NAMALWA (cell line): ENCODE measurements around the gene HNF4A.

Experiments used
- DNase-seq: peaks from one replicate; pipeline ENCODE4 v3.0.0-alpha.2; 2015; ENCODE audit warnings: low spot score

HNF4A gene

DNA sequence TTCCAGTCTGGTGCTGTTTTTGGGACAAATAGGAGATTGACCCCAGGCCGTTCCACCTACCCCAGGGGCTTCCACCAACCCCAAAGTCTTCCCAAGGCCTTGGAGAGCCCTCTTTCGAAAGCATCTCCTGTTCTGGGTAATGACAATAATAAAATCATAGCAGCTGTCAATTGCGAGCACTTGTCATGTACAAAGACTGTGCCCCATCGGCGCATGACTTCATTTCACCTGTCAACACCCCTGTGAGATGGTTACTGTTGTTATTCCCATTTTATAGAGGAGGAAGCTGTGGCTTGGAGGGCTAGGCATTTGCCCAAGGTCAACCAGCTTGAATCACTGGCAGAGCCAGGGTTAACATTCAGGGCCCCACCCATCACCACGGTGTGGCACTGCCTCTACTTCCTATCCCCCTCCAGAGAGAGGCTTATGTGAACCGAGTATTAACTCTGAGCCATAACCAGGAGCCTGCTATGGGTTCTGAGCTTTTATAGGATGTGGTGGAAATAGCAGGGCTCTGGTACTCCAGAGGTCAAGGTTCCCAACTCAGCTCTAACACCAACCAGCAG is 51.2 kb downstream of the HNF4A start:
- DNase-seq = no peak

DNA sequence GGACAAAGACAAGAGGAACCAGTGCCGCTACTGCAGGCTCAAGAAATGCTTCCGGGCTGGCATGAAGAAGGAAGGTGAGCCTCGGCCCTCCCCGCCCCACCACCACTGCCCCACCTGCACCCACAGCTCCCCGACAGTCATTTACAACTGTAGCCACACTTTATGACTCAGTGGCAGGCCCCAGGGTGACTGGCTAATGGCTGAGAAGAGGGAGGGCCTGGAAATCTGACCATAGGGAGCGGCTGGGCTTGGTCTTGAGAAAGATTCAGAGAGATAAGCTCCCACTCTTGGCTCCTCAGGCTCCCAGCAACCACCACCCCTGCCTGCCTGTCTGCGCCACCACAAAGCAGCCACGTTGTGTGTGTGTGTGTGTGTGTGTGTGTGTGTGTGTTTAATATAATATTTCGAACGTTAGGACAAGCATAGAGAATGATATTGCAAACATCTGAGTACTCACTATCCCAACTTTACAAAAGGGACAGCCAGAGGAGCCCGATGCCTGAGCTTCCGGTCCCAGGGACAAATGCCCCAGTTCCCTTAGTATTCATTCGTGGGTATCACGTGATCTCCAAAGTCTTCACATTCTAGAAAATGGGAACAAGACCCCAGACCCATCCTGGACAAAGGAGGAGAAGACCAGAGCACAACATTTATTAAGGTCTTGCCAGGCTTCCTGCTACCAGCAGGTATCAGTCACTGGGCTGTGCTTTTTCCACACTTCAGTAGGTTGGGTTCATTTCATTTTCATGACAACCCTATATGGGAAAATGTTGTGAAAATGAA is 52.1 kb downstream of the HNF4A start:
- DNase-seq = no peak

DNA sequence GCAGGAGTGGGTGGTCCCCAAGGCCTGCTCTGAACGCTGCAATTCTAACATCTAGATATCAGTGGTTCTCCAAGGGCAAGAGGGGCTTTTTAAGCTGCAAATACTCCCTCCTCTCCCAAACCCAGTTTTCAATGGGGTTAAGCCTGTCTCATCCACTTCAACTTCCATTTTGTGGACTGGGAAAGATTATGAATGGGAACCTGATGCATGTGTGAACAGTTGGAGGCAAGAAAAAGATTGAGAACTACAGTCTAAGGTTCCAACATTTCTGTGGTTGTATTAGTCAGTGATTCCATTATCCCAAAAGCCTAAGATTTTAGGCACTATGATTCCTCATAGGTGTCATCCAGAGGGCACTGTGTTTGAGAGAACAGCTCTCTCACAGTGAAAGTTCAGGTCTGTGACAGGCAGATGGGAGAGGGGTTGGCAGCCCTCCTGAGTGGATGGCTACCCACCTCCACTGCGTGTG is 53.7 kb downstream of the HNF4A start:
- DNase-seq = no peak

DNA sequence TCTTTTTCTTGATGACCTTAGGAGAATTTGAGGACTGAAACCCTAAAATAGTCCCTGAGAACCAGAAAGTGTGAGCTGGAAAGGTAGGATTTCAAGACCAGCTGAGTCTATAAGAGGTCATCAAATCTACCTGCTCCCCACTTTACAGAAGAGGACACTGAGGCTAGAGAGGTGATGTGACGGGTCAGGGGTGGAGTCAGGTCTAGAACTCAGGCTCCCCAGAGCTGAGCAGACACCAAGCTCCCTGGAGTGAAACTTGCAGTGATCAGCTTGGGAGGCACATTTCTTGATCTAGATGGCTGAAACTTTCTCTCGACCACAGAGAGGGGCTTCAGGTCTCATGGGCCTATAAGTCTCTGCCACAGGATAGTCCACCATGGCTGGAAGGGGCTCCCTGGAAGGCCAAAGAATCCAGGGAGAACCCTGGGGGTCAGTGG is 55.1 kb downstream of the HNF4A start:
- DNase-seq = no peak

DNA sequence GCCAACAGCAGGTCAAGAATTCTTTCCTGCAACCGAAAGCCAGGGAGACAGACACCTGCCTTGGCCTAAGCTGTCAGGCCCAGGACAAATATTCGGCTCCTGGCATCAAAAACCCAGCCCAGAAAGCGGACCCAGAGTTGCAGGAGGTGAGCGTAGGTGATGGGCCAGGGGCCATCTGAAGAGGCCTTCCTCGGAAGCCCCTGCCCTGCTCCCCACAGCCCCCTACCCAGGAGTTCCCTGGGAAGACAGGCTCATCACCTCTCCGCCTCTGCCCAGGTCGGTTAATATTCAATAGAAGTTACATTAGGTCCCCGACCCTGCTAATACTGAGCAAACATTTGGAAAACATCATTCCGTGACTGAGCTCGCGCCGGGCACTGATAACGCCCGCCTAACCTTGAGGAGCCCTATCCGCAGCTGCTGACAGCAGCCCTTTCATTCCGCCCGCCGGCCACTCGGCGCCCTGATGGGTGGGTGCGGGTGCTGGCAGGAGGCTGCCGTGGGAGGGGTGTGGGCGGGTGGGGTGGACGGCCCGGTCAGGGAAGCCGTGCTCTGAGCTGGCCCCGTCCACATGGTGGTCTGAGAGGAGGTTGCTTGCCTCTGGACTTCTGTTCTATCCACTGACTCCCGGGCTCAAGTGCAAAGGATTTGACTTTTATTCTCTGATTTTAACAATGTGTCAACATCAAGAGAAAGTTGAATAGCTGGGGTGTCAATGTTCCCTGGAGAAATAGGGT is 55.7 kb downstream of the HNF4A start:
- no peak for DNase-seq

DNA sequence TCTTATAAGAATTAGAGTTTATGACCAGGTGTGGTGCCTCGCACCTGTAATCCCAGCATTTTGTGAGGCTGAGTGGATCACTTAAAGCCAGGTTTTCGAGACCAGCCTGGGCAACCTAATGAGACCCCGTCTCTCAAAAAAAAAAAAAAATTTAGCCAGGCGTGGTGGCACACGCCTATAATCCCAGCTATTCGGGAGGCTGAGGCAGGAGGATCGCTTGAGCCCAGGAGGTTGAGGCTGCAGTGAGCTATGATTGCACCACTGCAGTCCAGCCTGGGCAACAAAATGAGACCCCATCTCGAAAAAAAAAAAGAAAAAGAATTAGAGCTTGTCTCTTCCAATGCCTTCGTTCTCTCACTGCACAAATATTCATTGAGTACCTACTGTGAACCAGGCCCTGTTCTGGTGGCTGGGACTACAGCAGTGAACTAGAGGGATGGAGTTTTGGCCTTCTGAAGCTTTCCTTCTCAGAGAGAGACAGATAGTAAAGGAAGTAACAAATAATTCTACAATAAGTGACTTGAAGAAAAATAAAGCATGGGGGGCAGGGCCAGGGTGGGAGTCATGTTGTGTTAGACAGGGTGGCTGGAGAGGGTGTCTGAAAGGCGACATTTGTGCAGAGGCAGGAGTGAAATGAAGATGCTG is 56.4 kb downstream of the HNF4A start:
- no peak for DNase-seq

DNA sequence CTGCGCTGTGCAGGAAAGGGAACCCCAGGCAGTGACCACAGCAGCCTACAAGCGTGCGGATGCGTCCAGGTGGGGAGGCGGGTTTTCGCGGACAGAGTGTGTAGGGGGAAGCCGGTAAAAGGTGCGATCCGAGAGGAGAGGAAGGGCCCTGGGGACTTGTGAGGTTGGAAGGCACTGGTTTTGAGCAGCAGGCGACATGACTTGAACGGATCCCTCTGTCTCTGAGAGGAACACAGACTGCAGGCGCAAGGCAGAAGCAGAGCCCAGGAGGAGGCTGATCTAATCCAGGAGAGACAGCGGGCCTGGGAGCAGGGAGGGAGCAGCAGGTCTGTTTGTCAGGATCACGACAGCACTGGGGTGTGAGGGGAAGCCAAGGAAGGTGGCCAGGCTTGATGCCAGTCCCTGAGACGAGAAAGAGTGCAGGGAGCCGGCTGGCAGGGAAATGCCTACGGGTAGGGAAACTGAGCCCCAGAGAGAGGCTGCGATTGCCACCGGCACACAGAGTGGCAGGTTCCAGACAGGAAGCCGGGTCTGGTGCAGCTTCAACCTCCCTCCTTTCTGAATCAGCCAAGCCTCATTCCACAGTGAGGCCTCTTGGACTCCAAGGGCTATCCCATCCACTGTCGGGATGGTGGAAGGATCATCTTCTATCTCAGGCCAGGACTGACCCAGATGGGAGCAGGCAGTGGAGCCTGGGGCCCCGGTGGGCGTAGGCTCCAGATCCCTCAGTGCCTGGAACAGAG is 57.1 kb downstream of the HNF4A start:
- DNase-seq = no peak

DNA sequence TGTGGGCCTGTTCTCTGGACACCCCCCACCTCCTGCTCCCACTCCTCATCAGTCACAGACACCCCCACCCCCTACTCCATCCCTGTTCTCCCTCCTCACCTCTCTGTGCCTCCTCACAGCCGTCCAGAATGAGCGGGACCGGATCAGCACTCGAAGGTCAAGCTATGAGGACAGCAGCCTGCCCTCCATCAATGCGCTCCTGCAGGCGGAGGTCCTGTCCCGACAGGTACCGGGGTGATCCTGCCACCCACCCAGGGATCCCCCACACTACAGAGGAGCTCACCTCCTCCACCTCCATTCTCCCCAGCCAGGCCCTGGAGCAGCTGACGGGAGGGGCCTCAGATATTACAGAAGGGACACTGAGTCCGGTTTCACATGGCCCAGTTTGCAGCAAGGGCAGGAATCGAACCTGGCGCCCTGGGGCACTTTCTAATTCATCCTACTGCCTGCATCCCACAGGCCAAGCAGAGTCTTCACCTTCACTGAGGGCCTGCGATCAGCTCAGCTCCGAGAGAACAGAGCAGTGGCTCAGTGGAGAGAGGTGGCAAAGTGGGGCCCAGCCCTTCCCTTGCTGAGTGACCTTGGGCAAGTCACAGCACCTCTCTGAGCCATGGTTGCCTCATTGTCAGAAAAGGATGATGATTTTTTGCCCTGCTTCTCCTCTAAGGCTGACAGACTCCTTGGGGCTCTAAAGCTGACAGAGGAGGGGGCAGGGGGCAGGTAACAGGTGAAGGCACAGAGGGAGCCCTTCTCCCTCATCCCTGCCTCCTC is 58.3 kb downstream of the HNF4A start:
- DNase-seq = no peak

DNA sequence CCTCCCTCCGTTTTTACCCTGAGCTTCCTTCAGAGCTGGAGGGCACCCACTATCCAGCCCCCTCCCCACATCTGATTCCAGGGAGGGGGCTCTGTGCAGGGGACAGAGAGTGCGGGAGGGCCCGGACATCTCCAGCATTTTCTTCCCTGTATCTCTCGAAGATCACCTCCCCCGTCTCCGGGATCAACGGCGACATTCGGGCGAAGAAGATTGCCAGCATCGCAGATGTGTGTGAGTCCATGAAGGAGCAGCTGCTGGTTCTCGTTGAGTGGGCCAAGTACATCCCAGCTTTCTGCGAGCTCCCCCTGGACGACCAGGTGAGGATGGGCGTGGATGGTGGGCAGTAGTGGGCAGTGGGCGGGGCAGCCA is 58.8 kb downstream of the HNF4A start:
- no peak for DNase-seq

DNA sequence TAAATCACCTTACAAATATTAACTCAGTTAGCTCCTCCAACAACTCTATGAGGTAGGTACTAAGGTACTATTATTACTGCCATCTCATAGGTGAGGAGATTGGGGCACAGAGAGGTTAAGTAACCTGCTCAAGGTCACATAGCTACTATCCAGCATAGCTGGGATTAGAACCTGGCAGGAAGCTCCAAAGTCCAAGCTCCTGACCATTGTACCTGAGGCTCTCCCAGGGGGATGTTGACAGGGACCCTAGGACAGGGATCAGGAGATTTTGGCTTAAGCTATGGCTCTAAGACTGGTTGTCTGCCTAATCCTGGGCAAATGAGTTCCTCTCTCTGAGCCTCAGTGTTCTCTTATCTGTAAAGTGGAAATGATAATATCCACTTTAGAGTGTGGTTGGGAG is 59.3 kb downstream of the HNF4A start:
- no peak for DNase-seq

DNA sequence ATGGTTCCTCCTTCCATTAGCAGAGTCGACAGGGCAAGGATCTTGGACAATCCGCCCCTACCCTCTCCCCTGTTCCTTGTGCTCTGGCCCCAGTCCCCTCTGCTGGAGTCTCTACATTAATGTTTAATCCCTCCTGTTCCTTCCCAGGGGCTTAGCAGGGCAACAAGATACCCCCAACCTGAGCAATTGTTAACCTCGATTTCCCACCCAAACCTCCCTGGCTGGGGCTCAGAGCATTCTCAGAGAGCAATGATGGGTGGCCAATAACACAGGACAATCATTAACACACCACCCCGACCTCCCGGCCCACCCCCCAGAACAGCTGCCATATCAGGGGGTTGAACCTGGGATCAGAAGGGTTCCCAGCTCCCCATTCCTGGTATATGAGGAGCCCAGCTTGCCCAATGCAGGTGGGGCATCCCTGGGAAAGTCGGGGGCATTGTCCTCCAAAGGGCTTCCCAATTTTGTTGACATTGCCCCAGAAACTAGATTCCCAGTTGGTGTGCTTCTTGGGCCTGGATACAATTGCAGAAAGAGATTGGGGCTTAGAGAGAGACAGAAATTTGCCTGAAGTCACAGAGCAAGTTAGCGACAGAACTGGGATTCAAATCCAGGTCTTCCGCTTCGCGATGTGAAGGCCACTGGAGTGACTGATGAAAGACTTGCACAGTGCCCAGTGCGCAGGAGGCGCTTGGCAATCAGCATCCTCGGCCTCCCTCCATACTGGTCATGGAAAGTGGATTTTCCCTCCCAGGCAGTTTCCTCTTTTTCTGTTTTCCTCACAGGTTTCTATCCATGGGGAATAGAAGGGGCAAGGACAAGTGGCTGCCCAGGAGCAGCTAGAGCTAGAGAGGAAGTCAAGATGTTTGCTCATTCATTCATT is 60.6 kb downstream of the HNF4A start:
- DNase-seq = no peak

DNA sequence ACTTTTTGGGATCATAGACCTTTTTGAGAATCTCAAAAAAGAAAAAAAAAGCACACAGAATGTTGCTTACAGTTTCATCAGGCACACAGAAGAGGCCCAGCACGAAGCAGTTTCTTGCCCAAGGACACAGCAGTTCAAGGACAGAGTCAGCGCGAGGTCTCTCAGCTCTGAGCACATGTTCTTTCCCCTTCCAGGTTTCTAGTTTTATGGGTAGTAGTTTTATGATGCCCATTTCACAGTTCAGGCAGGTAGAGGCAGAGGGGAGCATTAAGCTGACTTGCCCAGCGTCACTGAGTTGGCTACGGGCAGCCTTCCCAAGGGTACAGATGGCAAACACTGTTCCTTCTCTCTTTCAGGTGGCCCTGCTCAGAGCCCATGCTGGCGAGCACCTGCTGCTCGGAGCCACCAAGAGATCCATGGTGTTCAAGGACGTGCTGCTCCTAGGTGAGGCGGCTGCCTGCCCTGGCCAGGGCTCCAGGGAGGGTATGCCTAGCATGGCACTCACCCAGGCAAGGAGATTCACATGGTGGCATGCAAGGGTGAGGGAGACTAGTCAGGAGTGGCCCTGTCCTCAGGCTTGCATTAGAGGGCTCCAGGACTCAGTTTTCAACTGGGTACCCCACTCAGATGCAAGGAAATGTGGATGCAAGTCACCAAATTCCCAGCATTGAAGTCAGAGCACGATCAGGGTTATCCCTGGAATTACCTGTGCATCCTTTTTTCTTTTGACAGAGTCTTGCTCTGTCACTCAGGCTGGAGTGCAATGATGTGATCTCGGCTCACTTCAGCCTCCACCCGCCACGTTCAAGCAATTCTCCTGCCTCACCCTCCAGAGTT is 62.8 kb downstream of the HNF4A start:
- DNase-seq = no peak

DNA sequence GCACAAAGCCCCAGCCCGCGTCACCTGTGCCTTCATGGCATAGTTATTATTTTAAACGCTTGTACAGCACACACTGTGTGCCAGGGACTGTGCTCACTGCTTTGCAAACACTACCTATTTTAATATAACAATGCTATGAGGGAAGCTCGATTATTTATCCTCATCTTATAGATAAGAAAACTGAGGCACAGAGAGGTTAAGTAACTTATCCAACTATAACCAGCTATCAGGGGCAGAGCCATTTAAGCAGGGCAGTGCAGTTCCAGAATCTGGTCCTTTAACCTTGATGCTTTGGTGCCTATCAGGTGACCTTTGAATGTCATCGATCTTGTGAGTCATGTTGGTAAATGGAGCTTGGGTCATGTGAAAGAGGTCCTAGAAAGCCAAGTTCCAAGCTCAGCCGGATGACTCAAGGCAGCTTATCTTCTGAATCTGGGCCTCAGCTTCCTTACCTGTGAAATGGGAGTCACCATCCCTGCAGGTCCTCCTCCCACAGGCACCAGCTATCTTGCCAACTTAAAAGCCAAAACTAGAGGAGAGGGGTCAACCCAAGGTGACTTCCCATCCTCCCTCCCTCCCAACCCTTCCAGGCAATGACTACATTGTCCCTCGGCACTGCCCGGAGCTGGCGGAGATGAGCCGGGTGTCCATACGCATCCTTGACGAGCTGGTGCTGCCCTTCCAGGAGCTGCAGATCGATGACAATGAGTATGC is 63.8 kb downstream of the HNF4A start:
- DNase-seq = no peak

DNA sequence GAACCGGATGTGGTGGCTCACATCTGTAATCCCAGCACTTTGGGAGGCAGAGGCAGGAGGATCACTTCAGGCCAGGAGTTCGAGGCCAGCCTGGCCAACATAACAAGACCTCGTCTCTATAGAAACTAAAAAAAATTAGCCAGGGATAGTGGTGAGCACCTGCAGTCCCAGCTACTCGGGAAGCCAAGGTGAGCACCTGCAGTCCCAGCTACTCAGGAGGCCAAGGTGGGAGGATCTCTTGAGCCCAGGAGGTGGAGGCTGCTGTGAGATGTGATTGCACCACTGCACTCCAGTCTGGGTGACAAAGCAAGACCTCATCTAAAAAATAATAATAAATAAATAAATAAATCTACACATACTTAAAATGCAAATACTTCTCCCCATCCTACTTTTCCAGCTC is 65.0 kb downstream of the HNF4A start:
- no peak for DNase-seq

DNA sequence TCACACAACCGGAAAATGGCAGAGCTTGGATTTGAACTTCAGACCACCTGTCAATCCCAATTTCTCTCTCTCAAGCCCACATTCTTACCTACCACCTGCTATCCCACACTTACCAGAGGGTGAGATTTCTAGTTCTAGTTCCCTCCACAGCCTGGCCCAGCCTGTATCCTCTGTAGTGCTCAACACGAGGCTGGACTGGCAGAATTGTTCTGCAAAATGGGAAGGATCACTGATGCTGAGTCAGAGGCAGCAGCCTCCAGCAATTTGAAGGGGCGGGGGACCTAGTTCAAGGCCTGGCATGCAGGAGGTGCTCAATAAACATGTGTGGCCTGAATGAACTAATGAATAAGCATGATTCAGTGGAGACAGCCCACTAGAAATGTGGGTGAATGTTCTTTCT is 66.6 kb downstream of the HNF4A start:
- no peak for DNase-seq

DNA sequence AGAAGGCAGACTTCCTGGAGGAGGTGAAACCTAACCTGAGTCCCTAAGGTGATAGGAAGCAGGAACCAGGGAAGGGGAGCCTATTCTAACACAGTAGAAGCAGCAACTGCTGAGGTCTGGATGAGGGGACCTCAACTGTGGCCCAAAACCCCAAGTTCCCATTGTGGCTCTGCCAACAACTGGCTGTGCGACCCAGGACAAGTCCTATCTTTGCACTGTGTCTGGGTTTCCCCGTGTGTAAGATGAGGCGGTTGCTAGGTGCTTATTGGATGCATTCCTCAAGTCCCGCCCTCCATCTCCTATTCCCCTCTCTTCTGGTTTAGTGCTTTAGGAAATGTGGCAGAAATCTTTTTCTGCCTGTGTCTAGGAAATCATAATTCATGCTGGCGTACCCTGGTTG is 68.0 kb downstream of the HNF4A start:
- DNase-seq = no peak

DNA sequence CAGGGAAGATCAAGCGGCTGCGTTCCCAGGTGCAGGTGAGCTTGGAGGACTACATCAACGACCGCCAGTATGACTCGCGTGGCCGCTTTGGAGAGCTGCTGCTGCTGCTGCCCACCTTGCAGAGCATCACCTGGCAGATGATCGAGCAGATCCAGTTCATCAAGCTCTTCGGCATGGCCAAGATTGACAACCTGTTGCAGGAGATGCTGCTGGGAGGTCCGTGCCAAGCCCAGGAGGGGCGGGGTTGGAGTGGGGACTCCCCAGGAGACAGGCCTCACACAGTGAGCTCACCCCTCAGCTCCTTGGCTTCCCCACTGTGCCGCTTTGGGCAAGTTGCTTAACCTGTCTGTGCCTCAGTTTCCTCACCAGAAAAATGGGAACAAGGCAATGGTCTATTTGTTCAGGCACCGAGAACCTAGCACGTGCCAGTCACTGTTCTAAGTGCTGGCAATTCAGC is 68.6 kb downstream of the HNF4A start:
- no peak for DNase-seq

DNA sequence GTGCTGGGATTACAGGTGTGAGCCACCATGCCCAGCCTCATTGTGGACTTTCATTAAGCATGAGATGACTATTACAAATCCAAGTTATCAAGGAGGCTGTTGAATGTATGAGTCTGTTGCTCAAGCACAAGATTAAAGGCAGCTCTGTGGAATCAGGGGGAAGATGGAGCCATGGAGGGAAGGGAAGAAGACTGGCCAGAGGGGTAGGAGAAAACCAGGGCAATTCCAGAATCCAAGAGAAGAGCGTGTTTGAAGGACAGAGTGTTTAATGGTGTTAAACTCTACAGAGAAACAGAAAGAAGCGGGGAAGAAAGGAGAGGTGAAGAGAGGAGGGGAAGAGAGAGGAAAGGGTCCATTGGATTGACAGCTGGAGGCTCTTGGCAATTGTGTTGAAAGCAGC is 70.4 kb downstream of the HNF4A start:
- DNase-seq = no peak
